ENCODE measurements around the gene TAC4.
A peak's percentile ranks its signal among the peaks of the same experiment; 100 is the strongest.

The TAC4 gene

GRCh38 chr17:49789243-49789578 is 58.7 kb downstream of the TAC4 start:
- Histone ChIP-seq H3K4me1 (ENCODE audit: control insufficient read depth, insufficient read depth, low read length) (peaks cover 3% of the 10 kb centered on the region), H3K27me3 (ENCODE audit: control insufficient read depth, insufficient read depth, low read length) (no peaks in the 10 kb centered on the region), H3K36me3 (ENCODE audit: control insufficient read depth, insufficient read depth, low read length) (peaks cover 15% of the 10 kb centered on the region), H3K4me3 (ENCODE audit: low read depth, low read length) (peak overlapping the region; percentile 59), H3K9me3 (ENCODE audit: control insufficient read depth, insufficient read depth, low read length) (no peaks in the 10 kb centered on the region), H3K9ac (ENCODE audit: low read depth, low read length) (no peak overlapping the region)

GRCh38 chr17:49788478-49789242 is 59.2 kb downstream of the TAC4 start, which contains the start of gene KAT7:
TSS of gene KAT7 (plus strand) at chr17:49788681. CDS start at chr17:49788835, 154 bp downstream.
- H3K27me3 ChIP-seq (ENCODE audit: control insufficient read depth, insufficient read depth, low read length): no peaks in the 10 kb centered on the region
- peaks cover 3% of the 10 kb centered on the region for H3K4me1 ChIP-seq (ENCODE audit: control insufficient read depth, insufficient read depth, low read length)
- H3K9ac ChIP-seq (ENCODE audit: low read depth, low read length): peak within 1 kb of the TSS; percentile 98
- peaks cover 15% of the 10 kb centered on the region for H3K36me3 ChIP-seq (ENCODE audit: control insufficient read depth, insufficient read depth, low read length)
- peak within 1 kb of the TSS; percentile 96 for H3K4me3 ChIP-seq (ENCODE audit: low read depth, low read length)
- H3K9me3 ChIP-seq (ENCODE audit: control insufficient read depth, insufficient read depth, low read length): no peaks in the 10 kb centered on the region

Measured in iPS-15b (cell line).